GM19467 (cell line): ENCODE results near the gene SLC13A4.
"Not testable (repeated sequence)": the region's sequence is repeated elsewhere in the genome, so short reads cannot be mapped to it uniquely, and the experiment has no call there.

Source experiments
- ATAC-seq: cut with Tn5 transposase; IDR thresholded peaks from one replicate; pipeline ENCODE4 v1.9.1; 2021; ENCODE audit warnings: mild to moderate bottlenecking, moderate library complexity; ENCODE audit not compliant: unreplicated experiment

SLC13A4 gene

DNA sequence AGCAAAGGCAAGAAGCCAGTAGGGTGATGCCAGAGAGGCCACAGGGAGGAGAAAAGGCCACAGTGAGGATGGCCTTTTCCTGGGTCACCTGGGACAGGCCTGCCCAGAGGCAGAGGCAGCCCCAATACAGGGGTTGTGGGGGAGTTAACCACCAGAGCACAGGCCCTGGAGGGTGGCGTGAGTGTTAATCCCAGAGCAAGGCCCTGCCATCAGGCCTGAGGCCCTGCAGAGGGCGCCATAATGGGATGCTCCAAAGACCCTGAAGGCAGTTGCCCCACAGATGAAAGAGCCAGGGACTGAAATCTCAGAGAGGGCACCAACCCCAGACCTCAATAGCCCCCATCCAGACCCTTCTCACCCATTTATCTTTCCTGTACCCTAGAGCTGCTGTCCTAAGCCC is 23.9 kb downstream of the SLC13A4 start:
- ATAC-seq: no peak

DNA sequence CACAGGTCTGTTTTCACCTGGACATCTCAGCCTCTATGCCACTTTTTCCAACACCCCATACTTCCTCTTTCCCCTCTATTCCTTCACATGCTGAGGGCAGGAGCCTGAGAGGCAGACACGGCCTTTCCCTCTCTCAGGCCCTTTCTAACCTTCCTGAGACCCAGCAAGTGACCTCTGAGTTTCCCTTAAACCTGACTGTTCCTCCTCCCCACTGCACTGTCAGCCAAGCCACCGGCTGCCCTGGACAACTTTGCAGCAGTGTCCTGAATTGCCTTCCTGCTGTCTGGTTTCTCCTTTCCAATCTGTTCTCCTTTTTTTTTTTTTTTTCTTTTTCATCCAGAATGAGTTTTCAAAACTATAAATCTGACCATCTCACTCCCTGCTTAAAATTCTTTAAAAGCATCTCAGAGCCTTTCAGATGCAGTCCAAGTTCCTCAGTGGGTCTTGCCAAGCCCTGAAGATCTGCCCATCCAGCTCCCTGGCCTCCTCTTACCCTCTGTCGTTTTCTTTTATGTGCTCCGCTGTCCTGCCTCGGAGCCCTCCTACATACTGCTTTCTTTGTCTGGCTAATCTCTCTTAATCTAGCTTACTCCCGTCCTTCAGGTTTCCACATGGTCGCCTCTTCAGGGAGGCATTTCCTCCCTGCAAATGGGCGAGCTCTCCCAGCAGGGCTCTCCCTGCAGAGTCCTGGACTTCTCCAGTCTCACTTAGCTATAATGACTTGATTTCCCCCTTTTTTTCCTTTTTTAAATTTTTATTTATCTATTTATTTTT is 30.5 kb downstream of the SLC13A4 start:
- no peak for ATAC-seq

DNA sequence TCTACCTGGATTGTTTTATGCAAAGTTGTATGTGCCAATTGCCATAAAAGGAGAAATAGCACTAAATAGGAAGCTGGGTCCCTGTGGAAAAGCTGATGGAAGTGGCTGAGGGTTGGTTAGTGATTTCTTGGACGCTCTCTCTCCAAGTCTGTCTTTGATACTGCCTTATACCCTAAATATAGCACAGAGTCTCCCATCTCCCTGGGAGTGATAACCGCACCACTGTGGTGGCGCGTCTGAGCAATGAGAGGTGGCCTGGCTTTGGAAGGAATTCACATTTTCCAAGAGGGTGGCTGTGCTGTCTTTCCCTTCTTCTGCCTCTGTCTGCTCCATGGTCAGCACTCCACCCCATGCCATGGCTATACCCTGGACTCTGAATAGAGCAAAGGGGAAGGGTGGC is 34.4 kb downstream of the SLC13A4 start:
- no peak for ATAC-seq

DNA sequence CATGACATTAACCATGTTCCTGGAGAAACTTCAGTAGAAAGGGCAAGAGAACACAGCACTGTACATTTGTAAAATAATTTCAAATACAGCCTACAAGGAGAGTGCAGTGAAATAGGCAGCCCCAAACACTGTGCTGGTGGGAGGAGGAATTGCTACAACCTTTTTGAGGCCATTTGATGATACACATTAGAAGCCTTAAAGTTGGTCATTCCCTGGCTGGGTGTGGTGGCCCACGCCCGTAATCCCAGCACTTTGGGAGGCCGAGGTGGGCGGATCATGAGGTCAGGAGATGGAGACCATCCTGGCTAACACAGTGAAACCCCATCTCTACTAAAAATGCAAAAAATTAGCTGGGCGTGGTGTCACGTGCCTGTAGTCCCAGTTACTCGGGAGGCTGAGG is 35.4 kb downstream of the SLC13A4 start:
- ATAC-seq: not testable (repeated sequence)

DNA sequence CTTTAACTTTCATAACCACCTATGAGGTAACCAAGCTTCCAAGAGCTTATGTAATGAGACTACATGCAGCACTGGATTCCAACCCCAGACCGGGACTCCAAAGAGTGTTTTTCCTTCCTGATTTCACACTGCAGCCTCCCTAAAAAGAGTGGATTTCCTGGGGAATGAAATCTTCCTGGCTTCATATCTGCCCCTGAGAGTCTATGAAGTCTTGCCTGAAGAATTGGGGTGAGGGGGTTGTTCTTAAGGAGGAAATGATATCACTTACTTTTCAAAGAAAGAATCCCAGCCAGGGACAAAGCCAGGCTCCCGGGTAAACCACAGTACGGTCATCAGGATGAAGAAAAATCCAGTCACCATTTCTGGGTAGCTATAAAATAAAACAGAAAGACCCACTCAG is 35.9 kb downstream of the SLC13A4 start:
- ATAC-seq: no peak

DNA sequence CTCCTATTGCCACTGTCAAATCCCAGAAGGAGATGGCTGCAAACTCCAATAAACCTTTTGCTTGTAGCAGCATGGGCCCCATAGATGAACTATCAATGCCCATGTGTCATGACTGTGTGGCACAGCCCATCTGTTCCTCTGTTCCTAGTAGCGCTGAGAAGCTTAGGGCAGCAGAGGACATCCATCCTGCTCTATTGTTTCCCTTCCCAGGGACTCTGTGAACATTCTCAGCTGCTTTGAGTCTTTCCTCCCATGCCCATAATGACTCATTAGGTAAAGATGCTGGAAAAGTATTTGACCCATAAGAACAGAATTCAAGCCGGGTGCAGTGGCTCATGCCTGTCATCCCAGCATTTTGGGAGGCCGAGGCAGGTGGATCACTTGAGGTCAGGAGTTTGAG is 37.4 kb downstream of the SLC13A4 start:
- no peak for ATAC-seq

DNA sequence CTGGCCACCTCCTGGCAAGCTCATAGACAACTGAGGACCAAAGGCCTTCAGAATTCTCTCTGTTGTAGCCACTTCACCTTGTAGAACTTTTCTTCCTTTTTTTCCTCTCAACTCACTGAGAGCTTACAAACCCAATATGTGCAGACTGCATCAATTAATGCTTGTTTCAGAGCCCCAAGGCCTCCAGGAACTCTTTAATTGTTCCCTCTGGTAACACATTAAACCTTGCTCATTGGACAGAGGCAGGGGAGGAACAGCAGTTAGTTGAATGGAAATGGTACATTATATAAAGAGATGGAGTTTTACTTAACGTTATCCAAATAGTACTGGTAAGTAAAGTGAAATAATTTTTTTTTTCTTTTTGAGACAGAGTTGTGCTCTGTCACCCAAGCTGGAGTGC is 40.5 kb downstream of the SLC13A4 start:
- no peak for ATAC-seq

DNA sequence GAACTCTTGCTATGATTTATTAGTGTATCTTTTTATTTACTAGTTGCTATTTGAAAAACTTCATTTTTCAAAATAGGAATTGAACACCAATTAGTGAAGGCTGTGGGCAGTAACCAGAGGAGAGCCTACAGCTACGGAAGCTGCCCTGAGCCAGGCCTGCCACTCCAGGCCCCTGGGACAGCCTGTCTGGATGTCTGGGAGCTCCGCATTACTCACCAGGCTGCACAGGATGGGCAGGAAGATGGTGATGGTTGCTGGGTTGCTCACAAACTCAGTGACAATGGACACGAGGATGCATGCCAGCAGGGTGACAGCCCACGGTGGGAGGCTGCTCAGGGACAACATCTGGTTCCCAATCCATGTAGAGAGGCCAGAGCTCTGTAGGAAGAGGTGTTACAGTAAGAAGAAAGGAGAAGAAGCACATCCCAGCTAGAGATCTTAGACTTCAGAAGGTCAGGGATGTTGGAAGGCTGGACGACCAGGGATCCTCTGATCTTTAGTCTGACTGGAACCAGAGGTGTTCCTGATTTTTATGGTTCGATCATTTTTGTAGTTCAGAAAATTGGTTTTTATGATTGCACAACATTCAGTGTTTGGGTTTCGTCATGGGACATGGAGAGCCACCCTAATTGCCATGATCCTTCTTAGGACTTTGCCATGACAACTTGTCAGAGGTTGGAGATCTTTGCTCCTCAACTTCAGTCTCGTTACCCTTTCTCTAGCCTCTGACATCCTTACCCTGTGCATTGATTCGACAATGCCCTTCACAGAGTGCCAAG is 42.5 kb downstream of the SLC13A4 start:
- no peak for ATAC-seq

DNA sequence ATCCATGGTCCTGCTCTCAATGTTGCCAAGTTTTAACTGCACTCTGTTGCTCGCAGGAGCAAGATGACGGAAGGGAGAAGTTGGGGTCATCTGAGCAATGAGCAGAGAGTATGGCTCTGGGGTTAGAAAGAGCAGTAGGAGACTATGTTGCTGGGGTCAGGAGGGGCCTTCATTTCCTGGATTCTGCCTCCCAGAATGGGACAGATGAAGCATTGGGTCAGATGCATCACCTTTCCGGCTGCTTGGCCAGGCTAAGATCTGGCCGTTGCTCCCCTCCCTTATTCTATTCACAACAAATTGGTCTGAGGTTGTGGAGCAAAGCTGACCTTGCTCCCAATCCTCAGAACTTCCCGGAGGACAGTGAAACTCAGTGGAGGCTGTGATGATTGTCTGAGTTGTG is 43.3 kb downstream of the SLC13A4 start:
- no peak for ATAC-seq

DNA sequence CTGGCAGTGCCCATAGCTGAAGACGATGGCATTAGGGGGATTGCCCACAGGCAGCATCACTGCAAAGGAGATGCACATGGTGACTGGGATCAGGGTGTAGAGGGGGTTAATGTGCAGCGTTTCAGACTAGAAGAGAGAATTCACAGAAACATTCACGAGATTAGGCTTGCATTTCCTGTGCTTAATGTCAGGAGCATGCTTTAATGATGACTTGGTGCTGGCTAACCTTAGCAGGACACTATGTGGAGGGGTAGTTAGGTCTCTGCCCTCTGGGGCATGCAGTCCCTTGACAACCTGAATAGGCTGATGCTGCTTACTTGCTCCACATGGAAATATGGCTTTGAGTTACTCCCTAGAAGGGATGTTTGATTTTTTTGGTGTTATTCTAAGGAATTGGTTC is 43.9 kb downstream of the SLC13A4 start:
- ATAC-seq: no peak

DNA sequence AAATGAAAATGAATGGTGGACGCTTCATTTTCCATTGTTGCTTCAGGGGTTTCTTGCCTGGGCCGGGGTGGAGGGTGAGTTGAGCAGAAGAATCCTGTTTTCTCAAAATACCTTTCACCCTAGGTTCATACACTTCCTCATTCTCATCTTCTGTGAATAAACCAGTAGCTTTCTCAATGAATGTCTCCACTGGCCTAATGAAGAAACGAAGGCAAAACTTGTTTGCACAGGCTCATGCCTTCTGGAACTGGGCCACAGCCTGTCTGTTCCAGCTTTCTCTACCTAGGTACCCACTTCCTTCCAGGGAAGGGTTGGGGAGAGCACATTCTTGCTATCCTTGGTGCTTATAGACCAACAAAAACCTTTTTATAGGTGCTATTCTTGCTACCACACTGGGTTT is 44.4 kb downstream of the SLC13A4 start:
- ATAC-seq: no peak

DNA sequence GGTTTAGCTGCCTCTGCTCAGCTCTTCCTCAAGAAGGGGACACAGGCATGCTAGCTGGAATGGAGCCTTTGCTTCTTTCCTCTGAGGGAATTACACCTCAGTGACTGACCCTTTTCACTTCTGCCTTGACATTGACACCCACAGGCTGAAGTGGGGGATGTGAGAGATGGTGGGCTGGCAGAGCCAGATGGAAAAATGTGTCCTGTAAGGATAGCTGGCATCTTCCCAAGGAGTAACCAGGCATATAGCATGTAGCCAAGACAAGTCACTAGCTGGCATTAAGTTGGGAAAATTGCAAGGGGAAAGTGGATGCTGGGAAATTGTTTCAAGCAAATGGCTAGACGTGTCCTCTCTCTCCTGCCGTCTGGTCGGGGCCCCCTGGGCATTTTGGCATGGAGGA is 45.8 kb downstream of the SLC13A4 start:
- ATAC-seq: no peak

DNA sequence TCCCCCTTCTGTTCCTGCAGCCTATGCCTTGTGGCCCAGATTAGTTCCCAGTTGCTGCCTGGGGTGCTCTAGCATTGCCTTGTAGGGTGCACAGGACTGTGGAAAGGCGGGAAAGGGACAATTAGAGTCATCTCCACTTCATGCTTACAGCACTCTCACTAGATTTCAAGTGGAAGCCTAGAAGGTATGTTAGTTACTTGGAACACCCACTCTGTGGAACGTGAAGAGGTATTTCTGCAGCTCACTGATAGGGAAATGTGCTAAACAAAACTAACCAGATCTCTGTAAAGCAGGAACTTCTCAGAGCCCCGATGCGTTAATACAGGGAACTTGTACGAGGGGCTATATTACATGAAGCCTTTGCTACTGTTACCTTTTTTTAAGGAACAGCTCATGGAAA is 46.2 kb downstream of the SLC13A4 start:
- no peak for ATAC-seq

DNA sequence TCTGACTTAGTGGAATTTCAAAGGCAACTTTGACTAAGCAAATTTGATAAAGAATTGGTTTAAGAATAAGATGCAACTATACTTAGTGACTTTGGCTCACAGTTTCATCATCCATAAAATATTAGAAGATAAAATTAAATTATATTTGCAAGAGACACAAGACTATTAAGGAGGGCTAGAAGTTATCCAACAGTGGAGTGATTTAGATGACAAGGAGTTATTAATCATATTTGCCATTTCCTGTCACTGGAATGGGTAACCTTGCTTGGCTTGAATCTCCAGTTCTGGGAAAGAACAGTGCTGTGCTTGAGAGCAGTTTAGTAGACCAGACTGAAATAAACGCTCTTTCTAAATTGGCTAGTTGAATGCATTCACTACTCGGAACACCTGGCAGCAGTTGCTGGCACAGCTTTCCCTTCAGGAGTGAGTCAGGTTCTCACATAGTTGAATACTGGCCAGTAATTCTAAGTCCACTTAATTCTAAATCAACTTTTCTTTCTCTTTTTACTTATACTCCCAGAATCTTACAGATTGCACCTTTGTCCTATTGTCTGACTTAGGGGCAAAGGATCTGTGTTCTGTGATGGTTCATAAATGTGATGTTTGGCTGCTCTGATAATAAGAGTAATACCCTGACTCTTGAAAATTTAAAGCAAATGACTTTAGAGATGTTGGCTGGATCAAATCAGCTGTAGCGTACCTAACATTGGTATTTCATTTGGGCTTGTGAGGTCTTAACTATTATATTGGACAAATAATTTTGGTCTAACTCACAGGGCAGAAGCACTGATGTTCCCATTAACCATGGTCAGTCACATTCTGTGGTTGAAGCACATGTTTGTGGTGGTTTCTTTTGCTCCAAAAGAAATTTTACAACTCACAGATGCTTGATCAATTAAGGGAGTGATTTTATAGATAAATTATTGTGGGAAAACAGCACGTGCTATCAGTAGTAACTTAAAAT is 49.1 kb downstream of the SLC13A4 start:
- no peak for ATAC-seq

DNA sequence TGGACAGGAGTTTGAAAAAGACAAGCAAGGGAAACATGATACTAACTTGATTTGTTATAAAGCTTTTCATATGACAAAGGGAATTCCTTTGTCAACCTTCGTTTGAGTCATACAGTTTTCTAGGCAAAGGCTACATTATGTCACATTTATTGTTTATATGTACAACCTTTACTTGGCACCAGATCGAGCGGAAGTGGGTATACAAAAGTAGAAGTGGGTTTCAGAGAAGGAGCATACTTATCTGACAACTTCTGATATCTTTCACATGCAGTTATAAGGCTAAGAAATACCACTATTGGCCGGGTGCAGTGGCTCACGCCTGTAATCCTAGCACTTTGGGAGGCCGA is 54.7 kb downstream of the SLC13A4 start:
- no peak for ATAC-seq

DNA sequence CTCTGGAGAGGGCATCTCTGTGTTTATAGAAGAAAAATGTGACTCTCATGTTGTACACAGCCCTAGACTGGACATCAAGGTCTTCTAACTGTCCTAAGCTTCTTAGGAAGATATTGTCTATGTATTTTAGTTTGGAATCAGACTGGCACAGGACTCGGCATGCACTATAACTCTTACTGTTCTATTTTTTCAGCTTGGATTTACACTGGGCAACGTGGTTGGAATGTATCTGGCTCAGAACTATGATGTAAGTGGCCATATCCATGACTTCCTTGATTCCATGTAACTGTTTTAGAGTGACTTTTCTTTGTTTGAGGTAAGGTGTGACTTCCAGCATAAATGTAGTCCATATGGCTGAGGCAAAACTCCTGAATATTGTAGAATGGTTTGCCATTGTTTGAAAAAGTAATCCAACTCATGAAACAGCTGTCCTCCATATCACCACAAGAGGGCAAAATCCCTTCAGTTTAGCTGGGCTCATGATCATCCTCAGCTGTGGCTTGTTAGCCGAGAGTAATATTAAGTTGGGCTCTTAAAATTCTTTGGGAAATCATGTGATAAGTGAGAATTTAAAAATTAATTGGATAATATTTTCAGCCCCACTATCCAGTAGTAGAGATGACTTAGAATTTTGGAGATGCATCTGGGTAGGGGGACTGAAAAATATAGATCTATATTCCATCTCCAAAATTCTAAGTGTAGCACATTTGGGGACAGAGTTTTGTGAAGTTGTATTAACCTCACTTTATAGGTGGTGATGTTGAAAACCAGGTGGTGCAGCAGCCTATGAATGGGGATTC is 55.2 kb downstream of the SLC13A4 start:
- peak; percentile 64 for ATAC-seq

DNA sequence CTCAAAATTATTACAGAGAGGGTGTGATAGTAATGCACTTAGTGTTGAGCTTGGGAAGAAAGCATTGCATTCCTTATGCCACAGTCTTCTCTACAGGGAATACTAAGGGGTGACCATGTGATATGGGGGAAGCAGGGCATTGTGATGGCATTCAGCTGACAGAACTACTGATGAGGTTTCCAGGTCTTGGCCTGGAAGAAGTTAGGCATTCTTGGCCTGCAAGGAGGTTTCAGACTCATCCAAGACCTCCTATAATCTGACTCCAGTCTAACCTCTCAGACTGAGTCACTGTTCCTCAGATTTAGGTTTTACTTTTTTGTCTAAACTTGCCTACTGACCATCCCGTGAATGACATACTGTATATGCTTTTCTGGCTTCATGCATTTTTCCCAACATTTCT is 57.8 kb downstream of the SLC13A4 start:
- no peak for ATAC-seq

DNA sequence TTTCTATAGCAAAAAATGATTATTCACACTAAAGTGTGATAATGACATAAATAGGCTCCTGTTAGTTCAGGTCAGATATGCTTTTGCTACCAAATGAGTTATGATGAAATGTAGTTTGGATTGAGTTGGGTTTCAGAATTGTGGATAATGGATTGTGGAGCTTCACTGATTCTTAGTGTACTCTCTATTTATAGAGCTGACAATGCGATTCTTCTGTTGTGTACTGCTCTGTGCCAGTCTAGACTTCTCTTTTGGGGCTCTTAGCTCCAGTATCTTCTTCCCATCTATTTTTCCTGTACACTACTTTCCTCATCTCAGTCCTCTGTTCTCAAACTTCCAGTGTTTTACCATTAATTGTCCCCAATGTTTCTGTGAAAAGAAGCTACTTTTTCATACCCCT is 58.2 kb downstream of the SLC13A4 start:
- ATAC-seq: no peak

DNA sequence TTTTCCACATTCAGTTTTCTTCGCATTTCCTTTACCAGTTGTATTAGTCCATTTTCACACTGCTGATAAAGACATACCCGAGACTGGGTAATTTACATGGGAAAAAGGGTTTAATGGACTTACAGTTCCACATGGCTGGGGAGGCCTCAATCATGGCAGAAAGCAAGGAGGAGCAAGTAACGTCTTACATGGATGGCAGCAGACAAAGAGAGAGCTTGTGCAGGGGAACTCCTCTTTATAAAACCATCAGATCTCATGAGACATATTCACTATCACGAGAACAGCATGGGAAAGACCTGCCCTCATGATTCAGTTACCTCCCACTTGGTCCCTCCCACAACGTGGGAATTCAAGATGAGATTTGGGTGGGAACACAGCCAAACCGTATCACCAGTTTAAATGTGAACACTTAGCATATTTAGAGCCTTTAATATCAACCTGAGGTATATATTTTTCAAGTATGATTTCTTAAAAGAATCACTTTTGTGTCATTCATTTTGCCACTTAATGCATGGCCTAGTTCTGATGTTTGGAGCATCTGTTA is 59.1 kb downstream of the SLC13A4 start:
- ATAC-seq: not testable (repeated sequence)

DNA sequence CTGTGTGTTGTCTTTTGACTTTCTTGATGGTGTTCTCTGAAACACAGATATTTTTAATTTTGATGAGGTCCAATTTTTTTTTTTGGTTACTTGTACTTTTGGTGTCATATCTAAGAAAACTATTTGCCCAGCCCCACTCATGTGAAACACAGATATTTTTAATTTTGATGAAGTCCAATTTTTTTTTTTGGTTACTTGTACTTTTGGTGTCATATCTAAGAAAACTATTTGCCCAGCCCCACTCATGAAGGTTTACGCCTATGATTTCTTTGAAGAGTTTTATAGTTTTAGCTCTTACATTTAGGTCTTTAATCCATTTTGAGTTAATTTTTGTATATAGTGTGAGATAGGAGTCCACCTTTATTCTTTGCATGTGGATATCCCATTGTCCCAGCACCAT is 60.4 kb downstream of the SLC13A4 start:
- not testable (repeated sequence) for ATAC-seq
